Measurements from ENCODE around the gene PLA2G2D. TPM values are rescaled to one million over a fixed set of nuclear protein-coding genes. Genes with fewer than 3 reads are reported as not detected.

Gene PLA2G2D
- total RNA-seq, 2 experiments from 2014 or later, result not detected

GRCh38 chr1:20150326-20150705 lies 31.0 kb upstream of the PLA2G2D start:
- DNase-seq (no peak), ATAC-seq (ENCODE audit: low read depth) (no peak)
- Mint-ChIP-seq H3K9me3 (no peaks in the 10 kb centered on the region), H3K36me3 (no peaks in the 10 kb centered on the region), H3K4me1 (peaks cover 13% of the 10 kb centered on the region), H3K27me3 (peaks cover 2% of the 10 kb centered on the region), H3K27ac (no peak overlapping the region), H3K4me3 (no peak overlapping the region)
- POLR2A ChIA-PET, result no interaction called here

GRCh38 chr1:20149601-20150325 lies 30.4 kb upstream of the PLA2G2D start:
- ATAC-seq (ENCODE audit: low read depth) (no peak), DNase-seq (no peak)
- H3K9me3 Mint-ChIP-seq, result no peaks in the 10 kb centered on the region
- H3K27ac Mint-ChIP-seq, result no peak overlapping the region
- no peaks in the 10 kb centered on the region for H3K36me3 Mint-ChIP-seq
- H3K4me3 Mint-ChIP-seq, result no peak overlapping the region
- POLR2A ChIA-PET, result no interaction called here
- peaks cover 2% of the 10 kb centered on the region for H3K27me3 Mint-ChIP-seq
- H3K4me1 Mint-ChIP-seq, result peaks cover 11% of the 10 kb centered on the region

GRCh38 chr1:20148571-20149500 lies 29.5 kb upstream of the PLA2G2D start:
- H3K36me3 Mint-ChIP-seq, result no peaks in the 10 kb centered on the region
- no peaks in the 10 kb centered on the region for H3K9me3 Mint-ChIP-seq
- no peak overlapping the region for H3K4me3 Mint-ChIP-seq
- ATAC-seq (ENCODE audit: low read depth), result no peak
- no peak for DNase-seq
- H3K27me3 Mint-ChIP-seq, result peaks cover 4% of the 10 kb centered on the region
- POLR2A ChIA-PET, result no interaction called here
- peaks cover 3% of the 10 kb centered on the region for H3K4me1 Mint-ChIP-seq
- H3K27ac Mint-ChIP-seq, result no peak overlapping the region

- H3K4me3 Mint-ChIP-seq, result no peak overlapping the region
- H3K36me3 Mint-ChIP-seq, result no peaks in the 10 kb centered on the region
- peaks cover 3% of the 10 kb centered on the region for H3K4me1 Mint-ChIP-seq
- no peak overlapping the region for H3K27ac Mint-ChIP-seq
- DNase-seq (no peak), ATAC-seq (ENCODE audit: low read depth) (no peak)
- no peaks in the 10 kb centered on the region for H3K9me3 Mint-ChIP-seq
- POLR2A ChIA-PET, result no interaction called here
- peaks cover 4% of the 10 kb centered on the region for H3K27me3 Mint-ChIP-seq
Observed at GRCh38 chr1:20147846-20148570, 28.7 kb upstream of the PLA2G2D start.

GRCh38 chr1:20143734-20144565 lies 24.6 kb upstream of the PLA2G2D start:
- POLR2A ChIA-PET, result no interaction called here
- no peaks in the 10 kb centered on the region for H3K9me3 Mint-ChIP-seq
- H3K4me1 Mint-ChIP-seq, result no peaks in the 10 kb centered on the region
- peaks cover 3% of the 10 kb centered on the region for H3K27me3 Mint-ChIP-seq
- no peak overlapping the region for H3K4me3 Mint-ChIP-seq
- ATAC-seq (ENCODE audit: low read depth), result no peak
- no peak overlapping the region for H3K27ac Mint-ChIP-seq
- DNase-seq, result no peak
- no peaks in the 10 kb centered on the region for H3K36me3 Mint-ChIP-seq

GRCh38 chr1:20143318-20143717 lies 24.0 kb upstream of the PLA2G2D start:
- POLR2A ChIA-PET, result no interaction called here
- ATAC-seq (ENCODE audit: low read depth), result no peak
- Mint-ChIP-seq H3K27ac (no peak overlapping the region), H3K36me3 (no peaks in the 10 kb centered on the region), H3K4me3 (no peak overlapping the region), H3K4me1 (no peaks in the 10 kb centered on the region), H3K27me3 (peaks cover 5% of the 10 kb centered on the region), H3K9me3 (no peaks in the 10 kb centered on the region)
- no peak for DNase-seq

GRCh38 chr1:20142001-20142710 lies 22.8 kb upstream of the PLA2G2D start:
- Mint-ChIP-seq H3K4me3 (no peak overlapping the region), H3K27me3 (peaks cover 9% of the 10 kb centered on the region), H3K27ac (no peak overlapping the region), H3K9me3 (no peaks in the 10 kb centered on the region), H3K36me3 (no peaks in the 10 kb centered on the region), H3K4me1 (no peaks in the 10 kb centered on the region)
- no peak for ATAC-seq (ENCODE audit: low read depth)
- no peak for DNase-seq
- POLR2A ChIA-PET, result no interaction called here

GRCh38 chr1:20141466-20141865 lies 22.1 kb upstream of the PLA2G2D start:
- Mint-ChIP-seq H3K4me1 (no peaks in the 10 kb centered on the region), H3K36me3 (no peaks in the 10 kb centered on the region), H3K27ac (no peak overlapping the region), H3K9me3 (no peaks in the 10 kb centered on the region), H3K4me3 (no peak overlapping the region), H3K27me3 (peaks cover 9% of the 10 kb centered on the region)
- ATAC-seq (ENCODE audit: low read depth) (no peak), DNase-seq (no peak)
- POLR2A ChIA-PET, result no interaction called here

GRCh38 chr1:20141001-20141400 lies 21.7 kb upstream of the PLA2G2D start:
- no peak overlapping the region for H3K27ac Mint-ChIP-seq
- no peak for DNase-seq

GRCh38 chr1:20139776-20140612 lies 20.7 kb upstream of the PLA2G2D start:
- ATAC-seq (ENCODE audit: low read depth) (no peak), DNase-seq (no peak)
- no peak overlapping the region for H3K4me3 Mint-ChIP-seq
- POLR2A ChIA-PET, result no interaction called here
- peaks cover 16% of the 10 kb centered on the region for H3K27me3 Mint-ChIP-seq
- H3K4me1 Mint-ChIP-seq, result no peaks in the 10 kb centered on the region
- no peaks in the 10 kb centered on the region for H3K36me3 Mint-ChIP-seq
- H3K9me3 Mint-ChIP-seq, result no peaks in the 10 kb centered on the region
- H3K27ac Mint-ChIP-seq, result no peak overlapping the region

More at GRCh38 chr1:20141001-20141400, 21.7 kb upstream of the PLA2G2D start:
- Mint-ChIP-seq H3K4me3 (no peak overlapping the region), H3K4me1 (no peaks in the 10 kb centered on the region), H3K9me3 (no peaks in the 10 kb centered on the region), H3K27me3 (peaks cover 13% of the 10 kb centered on the region), H3K36me3 (no peaks in the 10 kb centered on the region)
- no peak for ATAC-seq (ENCODE audit: low read depth)
- POLR2A ChIA-PET, result no interaction called here

- Mint-ChIP-seq H3K4me3 (no peak within 1 kb of the TSS), H3K4me1 (no peaks in the 10 kb centered on the region)
Observed at GRCh38 chr1:20138961-20139550, 19.7 kb upstream of the PLA2G2D start, which contains the start of gene PLA2G2F. Gene PLA2G2F, plus strand, starts transcription at chr1:20139323. Its CDS starts 105 bp downstream, at chr1:20139428.

More at GRCh38 chr1:20138961-20139550, 19.7 kb upstream of the PLA2G2D start, which contains the start of gene PLA2G2F:
- Mint-ChIP-seq H3K36me3 (no peaks in the 10 kb centered on the region), H3K27ac (no peak within 1 kb of the TSS), H3K9me3 (no peaks in the 10 kb centered on the region), H3K27me3 (peaks cover 15% of the 10 kb centered on the region)
- ATAC-seq (ENCODE audit: low read depth) (no peak), DNase-seq (no peak)
- POLR2A ChIA-PET, result no interaction called here
